ENCODE measurements around the gene MSN.

The MSN gene

GRCh38 chrX:65731684-65732289 is 64.3 kb downstream of the MSN start:
- DNase-seq (ENCODE audit: low read depth): no peak
- H3K4me3 ChIP-seq (ENCODE audit: control insufficient read depth, low read depth, low read length): no peak overlapping the region
- TF ChIP-seq, protein P1, sequence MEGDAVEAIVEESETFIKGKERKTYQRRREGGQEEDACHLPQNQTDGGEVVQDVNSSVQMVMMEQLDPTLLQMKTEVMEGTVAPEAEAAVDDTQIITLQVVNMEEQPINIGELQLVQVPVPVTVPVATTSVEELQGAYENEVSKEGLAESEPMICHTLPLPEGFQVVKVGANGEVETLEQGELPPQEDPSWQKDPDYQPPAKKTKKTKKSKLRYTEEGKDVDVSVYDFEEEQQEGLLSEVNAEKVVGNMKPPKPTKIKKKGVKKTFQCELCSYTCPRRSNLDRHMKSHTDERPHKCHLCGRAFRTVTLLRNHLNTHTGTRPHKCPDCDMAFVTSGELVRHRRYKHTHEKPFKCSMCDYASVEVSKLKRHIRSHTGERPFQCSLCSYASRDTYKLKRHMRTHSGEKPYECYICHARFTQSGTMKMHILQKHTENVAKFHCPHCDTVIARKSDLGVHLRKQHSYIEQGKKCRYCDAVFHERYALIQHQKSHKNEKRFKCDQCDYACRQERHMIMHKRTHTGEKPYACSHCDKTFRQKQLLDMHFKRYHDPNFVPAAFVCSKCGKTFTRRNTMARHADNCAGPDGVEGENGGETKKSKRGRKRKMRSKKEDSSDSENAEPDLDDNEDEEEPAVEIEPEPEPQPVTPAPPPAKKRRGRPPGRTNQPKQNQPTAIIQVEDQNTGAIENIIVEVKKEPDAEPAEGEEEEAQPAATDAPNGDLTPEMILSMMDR (IDR thresholded peaks at IDR 0.05; ENCODE audit: control insufficient read depth, insufficient read depth, low read depth, low read length, missing control alignments): no peak

DNA sequence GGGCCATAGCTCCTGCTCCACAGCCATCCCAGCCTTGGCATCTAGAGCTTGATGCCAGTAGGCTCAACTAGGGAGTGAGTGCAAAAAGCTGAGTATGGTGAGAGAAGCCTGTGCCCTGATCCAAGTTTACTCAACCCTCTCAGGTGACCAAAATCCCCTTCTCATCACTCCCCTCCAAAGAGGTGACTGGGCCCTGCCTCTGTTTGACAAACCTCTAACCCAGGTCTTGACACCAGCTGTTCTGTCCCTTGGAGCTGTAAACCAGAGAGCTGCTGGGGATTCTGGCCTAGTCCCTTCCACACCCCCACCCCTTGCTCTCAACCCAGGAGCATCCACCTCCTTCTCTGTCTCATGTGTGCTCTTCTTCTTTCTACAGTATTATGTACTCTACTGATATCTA is 73.5 kb downstream of the MSN start:
- TF ChIP-seq, protein P1 (IDR thresholded peaks at IDR 0.05; ENCODE audit: control insufficient read depth, insufficient read depth, low read depth, low read length, missing control alignments): no peak
- DNase-seq (ENCODE audit: low read depth): no peak
- no peak overlapping the region for H3K4me3 ChIP-seq (ENCODE audit: control insufficient read depth, low read depth, low read length)

GRCh38 chrX:65741823-65742222 is 74.4 kb downstream of the MSN start:
- DNase-seq (ENCODE audit: low read depth): no peak

GRCh38 chrX:65744965-65745364 is 77.5 kb downstream of the MSN start:
- no peak overlapping the region for H3K4me3 ChIP-seq (ENCODE audit: control insufficient read depth, low read depth, low read length)
- TF ChIP-seq, protein P1 (IDR thresholded peaks at IDR 0.05; ENCODE audit: control insufficient read depth, insufficient read depth, low read depth, low read length, missing control alignments): no peak
- no peak for DNase-seq (ENCODE audit: low read depth)

More at GRCh38 chrX:65741823-65742222, 74.4 kb downstream of the MSN start:
- H3K4me3 ChIP-seq (ENCODE audit: control insufficient read depth, low read depth, low read length): no peak overlapping the region
- TF ChIP-seq, protein P1 (IDR thresholded peaks at IDR 0.05; ENCODE audit: control insufficient read depth, insufficient read depth, low read depth, low read length, missing control alignments): no peak

DNA sequence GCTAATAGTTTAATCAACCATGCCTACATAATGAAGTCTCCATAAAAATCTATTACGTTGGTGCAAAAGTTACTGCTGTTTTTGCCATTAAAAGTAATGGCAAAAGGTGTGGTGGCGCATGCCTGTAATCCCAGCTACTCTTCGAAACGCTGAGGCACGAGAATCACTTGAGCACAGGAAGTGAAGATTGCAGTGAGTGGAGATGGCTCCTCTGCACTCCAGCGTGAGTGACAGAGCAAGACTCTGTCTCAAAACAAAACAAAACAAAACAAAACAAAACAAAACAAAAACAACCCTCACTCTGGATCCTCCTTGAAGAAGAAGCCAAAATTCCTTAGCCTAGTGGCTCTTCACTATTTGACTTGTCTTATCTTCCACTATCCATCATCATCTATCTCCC is 78.0 kb downstream of the MSN start:
- no peak for DNase-seq (ENCODE audit: low read depth)
- TF ChIP-seq, protein P1 (IDR thresholded peaks at IDR 0.05; ENCODE audit: control insufficient read depth, insufficient read depth, low read depth, low read length, missing control alignments): no peak

DNA sequence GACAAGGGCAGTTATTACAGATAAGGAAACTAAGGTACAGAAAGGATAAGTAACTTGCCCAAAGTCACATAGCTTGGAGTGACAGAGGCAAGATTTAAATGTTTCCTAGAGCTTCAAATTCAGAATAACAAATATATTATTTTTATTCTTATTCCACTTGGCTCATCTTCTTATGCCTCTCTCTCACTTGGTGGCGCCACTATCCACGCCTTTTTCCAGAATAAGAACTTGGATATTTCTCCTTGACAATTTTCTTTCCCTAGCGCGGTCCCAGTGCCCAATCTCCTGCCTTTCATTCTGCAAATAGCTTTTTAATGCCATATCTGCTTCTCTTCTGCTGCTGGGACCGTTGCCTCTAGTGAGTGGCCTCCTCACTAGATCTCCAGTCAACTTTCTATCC is 78.5 kb downstream of the MSN start:
- TF ChIP-seq, protein P1 (IDR thresholded peaks at IDR 0.05; ENCODE audit: control insufficient read depth, insufficient read depth, low read depth, low read length, missing control alignments): no peak
- H3K4me3 ChIP-seq (ENCODE audit: control insufficient read depth, low read depth, low read length): no peak overlapping the region
- DNase-seq (ENCODE audit: low read depth): no peak

More for the DNA sequence above, 78.0 kb downstream of the MSN start:
- H3K4me3 ChIP-seq (ENCODE audit: control insufficient read depth, low read depth, low read length): no peak overlapping the region
